Activated CD4-positive, alpha-beta T cell treated with anti-CD3 and anti-CD28 coated beads for 36 hours (primary cell): ENCODE data around the gene FRMD4A. TPM values are rescaled to one million over a fixed set of nuclear protein-coding genes. Genes with fewer than 3 reads are reported as not detected.
"Not testable (repeated sequence)": the region's sequence is repeated elsewhere in the genome, so short reads cannot be mapped to it uniquely, and the experiment has no call there.

Experiments used
- ATAC-seq: fragments of 200-7000 bp; cut with Tn5 transposase; one replicate; pipeline ENCODE4 v1.10.0; 2021; ENCODE audit warnings: mild to moderate bottlenecking, moderate library complexity
- CTCF ChIA-PET: fragments of 350-600 bp; sonication (Branson Sonifier 250); formaldehyde crosslinking; loops from one replicate; lab custom pipeline; 2021; ENCODE audit warnings: antibody characterized with exemption; lab: Charles Lee
- POLR2A ChIA-PET: fragments of 350-600 bp; sonication (Branson Sonifier 250); formaldehyde crosslinking; loops from one replicate; lab custom pipeline; 2021; ENCODE audit warnings: antibody characterized with exemption, inconsistent platforms; lab: Charles Lee
- DNase-seq: peaks from one replicate; pipeline ENCODE4 v3.0.0-alpha.2; 2020
- H3K27ac Mint-ChIP-seq: one replicate; pipeline ENCODE4 v1.8.0; 2021; ENCODE audit warnings: mixed read lengths
- H3K27me3 Mint-ChIP-seq: one replicate; pipeline ENCODE4 v1.8.0; 2021; ENCODE audit warnings: mixed read lengths
- H3K36me3 Mint-ChIP-seq: one replicate; pipeline ENCODE4 v1.8.0; 2021; ENCODE audit warnings: low read depth, mixed read lengths
- H3K4me1 Mint-ChIP-seq: one replicate; pipeline ENCODE4 v1.8.0; 2021; ENCODE audit warnings: mixed read lengths
- H3K4me3 Mint-ChIP-seq: one replicate; pipeline ENCODE4 v1.8.0; 2021; ENCODE audit warnings: mild to moderate bottlenecking, moderate library complexity, mixed read lengths
- H3K9me3 Mint-ChIP-seq: one replicate; pipeline ENCODE4 v1.8.0; 2021; ENCODE audit warnings: low read depth, mixed read lengths
- intact Hi-C, 2 experiments: fragments of 100-400 bp; cut with DNase I in 1 of 2; cut with micrococcal nuclease in 1 of 2; formaldehyde crosslinking; loops; one replicate each; pipeline versions ENCODE4 v1.14.2 to v1.15.1; 2022 to 2024; cut with DNase I, micrococcal nuclease
- total RNA-seq, 2 experiments: library from RNA; stranded (reverse); gene quantifications; one replicate each; pipeline ENCODE4 v1.2.3, GENCODE V29; 2021

FRMD4A gene
- total RNA-seq, 2 experiments from 2014 or later: 0.85 to 1.3 TPM

- H3K36me3 Mint-ChIP-seq, ATAC-seq, H3K9me3 Mint-ChIP-seq, POLR2A ChIA-PET, DNase-seq, H3K4me1 Mint-ChIP-seq, CTCF ChIA-PET, H3K27me3 Mint-ChIP-seq, H3K27ac Mint-ChIP-seq, H3K4me3 Mint-ChIP-seq, intact Hi-C loops: not testable (repeated sequence)
These were observed 409.6 kb downstream of the FRMD4A start for GRCh38 chr10:13921131-13921530.

GRCh38 chr10:13920465-13920864 is 410.3 kb downstream of the FRMD4A start:
- Mint-ChIP-seq H3K4me3 (no peak overlapping the region), H3K36me3 (no peaks in the 10 kb centered on the region), H3K27ac (no peak overlapping the region), H3K4me1 (no peaks in the 10 kb centered on the region), H3K9me3 (no peaks in the 10 kb centered on the region), H3K27me3 (no peaks in the 10 kb centered on the region)
- intact Hi-C loops: no loop called here
- ChIA-PET POLR2A (no interaction called here), CTCF (no interaction called here)
- DNase-seq: no peak
- ATAC-seq: no peak

GRCh38 chr10:13920031-13920430 is 410.7 kb downstream of the FRMD4A start:
- Mint-ChIP-seq H3K4me1 (no peaks in the 10 kb centered on the region), H3K27ac (no peak overlapping the region), H3K9me3 (no peaks in the 10 kb centered on the region), H3K27me3 (no peaks in the 10 kb centered on the region), H3K4me3 (no peak overlapping the region), H3K36me3 (no peaks in the 10 kb centered on the region)
- ATAC-seq: no peak
- ChIA-PET POLR2A (no interaction called here), CTCF (no interaction called here)
- intact Hi-C loops: no loop called here
- no peak for DNase-seq

- ATAC-seq: no peak
- Mint-ChIP-seq H3K27ac (no peak overlapping the region), H3K9me3 (no peaks in the 10 kb centered on the region), H3K27me3 (no peaks in the 10 kb centered on the region), H3K36me3 (no peaks in the 10 kb centered on the region), H3K4me1 (no peaks in the 10 kb centered on the region), H3K4me3 (no peak overlapping the region)
- ChIA-PET CTCF (no interaction called here), POLR2A (no interaction called here)
- intact Hi-C loops: no loop called here
- DNase-seq: no peak
These were observed 412.9 kb downstream of the FRMD4A start for GRCh38 chr10:13917791-13918190.

- CTCF ChIA-PET: no interaction called here
- no peaks in the 10 kb centered on the region for H3K27me3 Mint-ChIP-seq
These were observed 414.3 kb downstream of the FRMD4A start for GRCh38 chr10:13916384-13916947.

GRCh38 chr10:13915710-13916109 is 415.0 kb downstream of the FRMD4A start:
- H3K9me3 Mint-ChIP-seq: no peaks in the 10 kb centered on the region
- no peak for ATAC-seq
- no peaks in the 10 kb centered on the region for H3K27me3 Mint-ChIP-seq
- CTCF ChIA-PET: no interaction called here
- H3K4me3 Mint-ChIP-seq: no peak overlapping the region
- no peak for DNase-seq
- POLR2A ChIA-PET: no interaction called here
- H3K36me3 Mint-ChIP-seq: no peaks in the 10 kb centered on the region
- intact Hi-C loops: no loop called here
- H3K4me1 Mint-ChIP-seq: no peaks in the 10 kb centered on the region
- H3K27ac Mint-ChIP-seq: no peak overlapping the region

More at GRCh38 chr10:13916384-13916947, 414.3 kb downstream of the FRMD4A start:
- DNase-seq (no peak), ATAC-seq (no peak)
- no peaks in the 10 kb centered on the region for H3K36me3 Mint-ChIP-seq
- no peak overlapping the region for H3K27ac Mint-ChIP-seq
- POLR2A ChIA-PET: no interaction called here
- no peaks in the 10 kb centered on the region for H3K9me3 Mint-ChIP-seq
- intact Hi-C loops: no loop called here
- no peak overlapping the region for H3K4me3 Mint-ChIP-seq
- no peaks in the 10 kb centered on the region for H3K4me1 Mint-ChIP-seq

- H3K27me3 Mint-ChIP-seq: no peaks in the 10 kb centered on the region
- ChIA-PET CTCF (interaction anchor here (0.7 to 1.5 kb wide), 3 partner anchors 8 to 17 kb away, joined by 3 to 6 read pairs (median 3); no protein-coding TSS in a partner anchor), POLR2A (interaction anchor here (0.6 kb wide), 1 partner anchor 417 kb away, joined by 3 read pairs; no protein-coding TSS in a partner anchor)
- no peak for ATAC-seq
- DNase-seq: no peak
- intact Hi-C loops: no loop called here
- no peaks in the 10 kb centered on the region for H3K4me1 Mint-ChIP-seq
- no peak overlapping the region for H3K4me3 Mint-ChIP-seq
- H3K9me3 Mint-ChIP-seq: no peaks in the 10 kb centered on the region
- H3K36me3 Mint-ChIP-seq: no peaks in the 10 kb centered on the region
- no peak overlapping the region for H3K27ac Mint-ChIP-seq
These were observed 416.8 kb downstream of the FRMD4A start for GRCh38 chr10:13913897-13914296.

- Mint-ChIP-seq H3K4me1 (no peaks in the 10 kb centered on the region), H3K4me3 (no peak overlapping the region), H3K9me3 (no peaks in the 10 kb centered on the region), H3K27me3 (no peaks in the 10 kb centered on the region), H3K36me3 (no peaks in the 10 kb centered on the region), H3K27ac (no peak overlapping the region)
- ATAC-seq: no peak
- intact Hi-C loops: no loop called here
- POLR2A ChIA-PET: no interaction called here
- CTCF ChIA-PET: no interaction called here
- DNase-seq: no peak
These were observed 418.8 kb downstream of the FRMD4A start for GRCh38 chr10:13911821-13912520.

- no peak overlapping the region for H3K4me3 Mint-ChIP-seq
- no peak overlapping the region for H3K27ac Mint-ChIP-seq
- H3K27me3 Mint-ChIP-seq: no peaks in the 10 kb centered on the region
- DNase-seq: no peak
- no peaks in the 10 kb centered on the region for H3K36me3 Mint-ChIP-seq
- no peaks in the 10 kb centered on the region for H3K9me3 Mint-ChIP-seq
- H3K4me1 Mint-ChIP-seq: no peaks in the 10 kb centered on the region
- ATAC-seq: no peak
- POLR2A ChIA-PET: no interaction called here
- CTCF ChIA-PET: no interaction called here
- intact Hi-C loops: no loop called here
These were observed 421.0 kb downstream of the FRMD4A start for GRCh38 chr10:13909516-13910258.

GRCh38 chr10:13908475-13908874 is 422.2 kb downstream of the FRMD4A start:
- H3K9me3 Mint-ChIP-seq: no peaks in the 10 kb centered on the region
- ATAC-seq (no peak), DNase-seq (no peak)
- no peaks in the 10 kb centered on the region for H3K36me3 Mint-ChIP-seq
- ChIA-PET POLR2A (no interaction called here), CTCF (no interaction called here)
- H3K27ac Mint-ChIP-seq: no peak overlapping the region
- no peaks in the 10 kb centered on the region for H3K27me3 Mint-ChIP-seq
- intact Hi-C loops: no loop called here
- H3K4me3 Mint-ChIP-seq: no peak overlapping the region
- no peaks in the 10 kb centered on the region for H3K4me1 Mint-ChIP-seq

- H3K9me3 Mint-ChIP-seq: no peaks in the 10 kb centered on the region
- DNase-seq: no peak
- H3K27me3 Mint-ChIP-seq: no peaks in the 10 kb centered on the region
- ATAC-seq: no peak
- ChIA-PET CTCF (no interaction called here), POLR2A (no interaction called here)
- no peak overlapping the region for H3K27ac Mint-ChIP-seq
- no peak overlapping the region for H3K4me3 Mint-ChIP-seq
- intact Hi-C loops: no loop called here
- no peaks in the 10 kb centered on the region for H3K4me1 Mint-ChIP-seq
- no peaks in the 10 kb centered on the region for H3K36me3 Mint-ChIP-seq
These were observed 423.2 kb downstream of the FRMD4A start for GRCh38 chr10:13907570-13907969.

- H3K27me3 Mint-ChIP-seq: no peaks in the 10 kb centered on the region
- POLR2A ChIA-PET: no interaction called here
- ATAC-seq (no peak), DNase-seq (no peak)
- no peak overlapping the region for H3K4me3 Mint-ChIP-seq
- CTCF ChIA-PET: no interaction called here
- intact Hi-C loops: no loop called here
- H3K27ac Mint-ChIP-seq: no peak overlapping the region
- no peaks in the 10 kb centered on the region for H3K9me3 Mint-ChIP-seq
- no peaks in the 10 kb centered on the region for H3K36me3 Mint-ChIP-seq
- H3K4me1 Mint-ChIP-seq: no peaks in the 10 kb centered on the region
These were observed 425.4 kb downstream of the FRMD4A start for GRCh38 chr10:13905281-13905680.
